HepG2 (cell line): Measurements from ENCODE around the gene PGAP1. TPM values are rescaled to one million over a fixed set of nuclear protein-coding genes. Genes with fewer than 3 reads are reported as not detected.

Experiments
- AGO1 ChIP-seq: fragments of 200-400 bp; formaldehyde crosslinking; IDR thresholded peaks from 2 replicates; pipeline ENCODE4 v1.6.1; 2017; ENCODE audit warnings: mild to moderate bottlenecking, low read depth, low read length, moderate library complexity; ENCODE audit not compliant: poor library complexity, severe bottlenecking
- BRD4 ChIP-seq: sonication (generic); formaldehyde crosslinking; IDR thresholded peaks from 2 replicates; pipeline ENCODE4 v1.4.0; 2020; ENCODE audit warnings: missing genetic modification reagents
- CAMTA2 ChIP-seq: sonication (generic); formaldehyde crosslinking; IDR thresholded peaks from 2 replicates; pipeline ENCODE4 v1.4.0; 2020; ENCODE audit warnings: mild to moderate bottlenecking, missing genetic modification reagents, borderline replicate concordance
- DDIT3 ChIP-seq: sonication (generic); formaldehyde crosslinking; IDR thresholded peaks from 2 replicates; pipeline ENCODE4 v1.4.0; 2020; ENCODE audit warnings: mild to moderate bottlenecking, missing genetic modification reagents
- GFI1 ChIP-seq: sonication (generic); formaldehyde crosslinking; IDR thresholded peaks from 2 replicates; pipeline ENCODE4 v1.5.0; 2020; ENCODE audit warnings: missing genetic modification reagents, mild to moderate bottlenecking, borderline replicate concordance
- GZF1 ChIP-seq: sonication (generic); formaldehyde crosslinking; IDR thresholded peaks from 2 replicates; pipeline ENCODE4 v1.5.1; 2020; ENCODE audit warnings: mild to moderate bottlenecking, missing genetic modification reagents
- HNRNPK ChIP-seq: fragments of 200-400 bp; formaldehyde crosslinking; IDR thresholded peaks from 2 replicates; pipeline ENCODE4 v1.6.1; 2018; ENCODE audit warnings: low read length, low read depth, moderate library complexity, mild to moderate bottlenecking; ENCODE audit not compliant: poor library complexity, severe bottlenecking
- JUND ChIP-seq: sonication (generic); formaldehyde crosslinking; IDR thresholded peaks from 2 replicates; pipeline ENCODE4 v1.8.0; 2022; ENCODE audit warnings: mild to moderate bottlenecking, missing genetic modification reagents
- PBX2 ChIP-seq: IDR thresholded peaks from 2 replicates; pipeline ENCODE4 v1.6.1; 2016; ENCODE audit warnings: control low read depth
- TEAD3 ChIP-seq: optimal IDR thresholded peaks from 2 replicates; pipeline ENCODE3; 2016; ENCODE audit warnings: borderline replicate concordance
- THRA ChIP-seq: sonication (generic); formaldehyde crosslinking; IDR thresholded peaks from 2 replicates; pipeline ENCODE4 v1.4.0; 2020; ENCODE audit warnings: missing genetic modification reagents, borderline replicate concordance
- U2AF2 ChIP-seq: fragments of 200-400 bp; formaldehyde crosslinking; IDR thresholded peaks from 2 replicates; pipeline ENCODE4 v1.6.1; 2017; ENCODE audit warnings: low read depth, mild to moderate bottlenecking, low read length
- ZBTB2 ChIP-seq: sonication (generic); formaldehyde crosslinking; IDR thresholded peaks from 2 replicates; pipeline ENCODE4 v1.8.0; 2022; ENCODE audit warnings: low read depth, missing genetic modification reagents
- ZBTB38 ChIP-seq: sonication (generic); formaldehyde crosslinking; IDR thresholded peaks from 2 replicates; pipeline ENCODE4 v1.5.1; 2020; ENCODE audit warnings: mild to moderate bottlenecking, missing genetic modification reagents
- ZFP1 ChIP-seq: IDR thresholded peaks from 2 replicates; pipeline ENCODE4 v1.6.1; 2016
- ZNF143 ChIP-seq: sonication (generic); formaldehyde crosslinking; IDR thresholded peaks from 2 replicates; pipeline ENCODE4 v1.4.0; 2020; ENCODE audit warnings: missing genetic modification reagents
- ZNF234 ChIP-seq: sonication (generic); formaldehyde crosslinking; conservative IDR thresholded peaks from 2 replicates; pipeline ENCODE4 v1.5.1; 2020; ENCODE audit warnings: mild to moderate bottlenecking, missing genetic modification reagents
- ZNF3 ChIP-seq: IDR thresholded peaks from 2 replicates; pipeline ENCODE4 v1.7.0; 2017; ENCODE audit warnings: inconsistent platforms
- ZNF326 ChIP-seq: sonication (generic); formaldehyde crosslinking; IDR thresholded peaks from 2 replicates; pipeline ENCODE4 v1.4.0; 2020; ENCODE audit warnings: missing genetic modification reagents, borderline replicate concordance
- ZNF337 ChIP-seq: sonication (generic); formaldehyde crosslinking; IDR thresholded peaks from 2 replicates; pipeline ENCODE4 v1.5.1; 2020; ENCODE audit warnings: missing genetic modification reagents, low read depth, mild to moderate bottlenecking, borderline replicate concordance
- ZNF414 ChIP-seq: sonication (generic); formaldehyde crosslinking; IDR thresholded peaks from 2 replicates; pipeline ENCODE4 v1.5.0; 2020; ENCODE audit warnings: missing genetic modification reagents
- ZNF430 ChIP-seq: sonication (generic); formaldehyde crosslinking; IDR thresholded peaks from 2 replicates; pipeline ENCODE4 v1.9.0; 2021; ENCODE audit warnings: mild to moderate bottlenecking, missing genetic modification reagents
- ZNF510 ChIP-seq: sonication (generic); formaldehyde crosslinking; IDR thresholded peaks from 2 replicates; pipeline ENCODE4 v1.4.0; 2020; ENCODE audit warnings: low read depth, mild to moderate bottlenecking, missing genetic modification reagents
- polyA plus RNA-seq, 8 experiments: library from polyadenylated mRNA; depleted of rRNA in 3 of 8; stranded (reverse) in 7 of 8; unstranded in 1 of 8; fragments of >200 nt; fragmentation: Illumina TruSeq in 4 of 8; extraction: Trizol in 4 of 8; gene quantifications; 2 replicates each; pipeline versions ENCODE4 v1.2.1 to v1.2.3, GENCODE V29; 2011 to 2016; ENCODE audit warnings: low read depth in 4 of 8, missing spikeins in 1 of 8, mixed read lengths in 1 of 8; ENCODE audit not compliant: insufficient read depth in 1 of 8
- total RNA-seq, 5 experiments: library from RNA; depleted of rRNA; stranded (reverse); fragments of >200 nt; fragmentation: Illumina TruSeq; extraction: Trizol; gene quantifications; 2 replicates each; pipeline ENCODE4 v1.2.3, GENCODE V29; 2016; ENCODE audit warnings: low read depth in 1 of 5

The PGAP1 gene
- total and polyA plus RNA-seq, 2 of the 13 experiments (the other 11 are each of a cell fraction or from before 2014, with no cell fraction given), result 4.1 to 6.4 TPM

- peak; percentile 51; the same call in 1 of the 2 replicates for TF ChIP-seq ZNF430
- TF ChIP-seq GFI1 (CRISPR knock-in tag), result peak; percentile 66; the same call in 1 of the 2 replicates
- no peak for TF ChIP-seq U2AF2
- TF ChIP-seq CAMTA2 (CRISPR knock-in tag), result peak; percentile 35; the same call in 1 of the 2 replicates
- TF ChIP-seq ZNF337, result no peak
- TF ChIP-seq TEAD3, result no peak
- TF ChIP-seq DDIT3, result no peak
- peak; percentile 98 for TF ChIP-seq HNRNPK
- TF ChIP-seq ZNF3 (CRISPR knock-in tag), result peak; percentile 39; the same call in 1 of the 2 replicates
- TF ChIP-seq ZNF510 (CRISPR knock-in tag), result 0 out of 2 replicates have a peak, but pooled peaks have one; percentile 1
- no peak for TF ChIP-seq ZBTB2 (CRISPR knock-in tag)
- TF ChIP-seq AGO1, result no peak
- no peak for TF ChIP-seq ZNF326
- TF ChIP-seq ZNF414 (CRISPR knock-in tag), result peak; percentile 57; the same call in 1 of the 2 replicates
- TF ChIP-seq GZF1, result no peak
- no peak for TF ChIP-seq ZNF234 (CRISPR knock-in tag)
- TF ChIP-seq ZNF143, result 0 out of 2 replicates have a peak, but pooled peaks have one; percentile 15
- TF ChIP-seq THRA, result no peak
- TF ChIP-seq JUND (CRISPR knock-in tag), result no peak
- TF ChIP-seq BRD4 (CRISPR knock-in tag), result no peak
- peak; percentile 19; the same call in 1 of the 2 replicates for TF ChIP-seq ZFP1
- TF ChIP-seq PBX2 (CRISPR knock-in tag), result no peak
- TF ChIP-seq ZBTB38 (CRISPR knock-in tag), result peak; percentile 49; the same call in 1 of the 2 replicates
These were observed at the start of gene PGAP1 (continued) for GRCh38 chr2:196926562-196927375.
